Stimulated activated CD4-positive, alpha-beta T cell treated with anti-CD3 and anti-CD28 coated beads, Interleukin-15, amount 100 ng/mL, for 1 hour (primary cell): ENCODE measurements around the gene PI16.
A peak's percentile ranks its signal among the peaks of the same experiment; 100 is the strongest.

Experiments
- DNase-seq, 2 donors: peaks; one replicate each; pipeline ENCODE4 v3.0.0-alpha.2; 2020; ENCODE audit warnings: low read depth in 1 of 2, low spot score in 1 of 2

PI16 gene

DNA sequence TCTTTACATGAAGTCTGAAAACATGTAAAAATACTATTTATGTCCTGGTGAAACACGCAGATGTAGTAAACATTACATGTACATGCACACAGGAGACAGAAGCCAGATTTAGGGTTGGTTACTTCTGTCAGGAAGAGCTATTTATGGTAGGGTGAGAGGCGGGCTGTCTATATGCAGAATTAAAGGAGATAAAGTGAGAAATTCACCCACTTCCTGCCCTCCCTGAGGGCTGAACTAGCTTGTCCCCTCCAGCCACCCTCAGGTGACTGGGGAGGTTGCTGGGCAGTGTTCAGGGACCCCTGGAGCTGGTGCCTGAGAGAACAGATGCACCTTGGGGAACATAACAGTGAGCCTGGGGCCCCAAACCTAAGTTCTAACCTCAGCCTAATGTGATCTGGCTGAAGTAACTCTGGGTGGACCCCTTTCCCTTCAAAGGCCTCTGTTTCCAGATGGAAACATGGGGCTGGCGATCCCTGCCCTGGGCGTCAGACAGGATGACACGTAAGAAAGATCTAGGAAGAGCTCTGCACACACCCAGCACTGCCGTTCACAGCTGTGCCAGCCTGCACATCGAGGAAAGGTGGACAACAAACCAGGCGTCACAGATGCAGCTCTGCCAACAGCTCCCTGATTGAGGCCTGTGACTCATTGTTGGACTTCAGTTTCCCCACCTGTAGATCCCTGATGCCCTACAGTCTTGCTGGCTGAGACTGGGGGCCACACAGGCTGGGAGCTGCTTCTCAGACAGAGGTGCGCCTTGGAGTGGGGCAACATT, 1.3 kb downstream of the PI16 start:
- no peak for DNase-seq

DNA sequence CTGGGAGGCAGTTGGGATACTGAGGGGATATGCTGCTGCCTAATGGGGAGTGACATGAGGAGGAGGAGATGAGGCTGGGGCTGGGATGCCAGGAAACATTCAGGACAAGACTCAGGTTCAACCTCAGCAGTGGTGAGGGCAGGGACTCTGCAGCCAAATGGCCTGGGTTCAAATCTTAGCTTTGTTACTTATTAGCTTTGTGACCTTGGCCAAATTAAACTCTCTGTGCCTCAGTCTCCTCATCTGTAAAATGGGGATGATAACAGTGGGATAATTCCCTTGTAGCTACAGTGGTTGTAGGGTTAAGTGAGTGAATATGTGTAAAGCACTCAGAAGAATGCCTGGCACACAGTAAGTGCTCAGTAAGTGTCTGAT, 1.9 kb downstream of the PI16 start:
- DNase-seq = no peak

DNA sequence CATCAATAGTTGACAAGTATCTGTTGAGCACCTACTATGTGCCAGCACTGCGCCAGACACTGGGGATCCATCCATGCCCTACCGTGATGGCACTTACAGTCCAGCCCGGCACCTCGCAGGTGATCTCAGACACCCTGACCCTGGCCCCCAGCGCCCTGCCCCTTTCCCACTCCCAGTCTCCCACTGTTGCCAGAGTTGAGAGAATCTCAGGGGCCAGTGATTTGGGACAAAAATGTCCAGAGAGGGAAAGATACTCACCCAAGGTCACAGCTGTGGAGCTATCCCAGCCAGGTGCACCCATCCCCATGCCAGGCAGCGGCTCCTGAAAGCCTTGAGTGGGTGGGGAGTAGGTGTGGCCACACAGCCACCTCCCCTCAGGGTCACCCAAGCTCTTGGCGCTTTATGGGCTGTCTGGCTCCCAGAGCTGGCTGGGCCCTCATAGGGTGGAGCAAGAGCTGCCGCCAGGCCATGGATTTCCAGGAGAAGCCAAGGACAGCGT, 3.3 kb downstream of the PI16 start:
- no peak for DNase-seq

DNA sequence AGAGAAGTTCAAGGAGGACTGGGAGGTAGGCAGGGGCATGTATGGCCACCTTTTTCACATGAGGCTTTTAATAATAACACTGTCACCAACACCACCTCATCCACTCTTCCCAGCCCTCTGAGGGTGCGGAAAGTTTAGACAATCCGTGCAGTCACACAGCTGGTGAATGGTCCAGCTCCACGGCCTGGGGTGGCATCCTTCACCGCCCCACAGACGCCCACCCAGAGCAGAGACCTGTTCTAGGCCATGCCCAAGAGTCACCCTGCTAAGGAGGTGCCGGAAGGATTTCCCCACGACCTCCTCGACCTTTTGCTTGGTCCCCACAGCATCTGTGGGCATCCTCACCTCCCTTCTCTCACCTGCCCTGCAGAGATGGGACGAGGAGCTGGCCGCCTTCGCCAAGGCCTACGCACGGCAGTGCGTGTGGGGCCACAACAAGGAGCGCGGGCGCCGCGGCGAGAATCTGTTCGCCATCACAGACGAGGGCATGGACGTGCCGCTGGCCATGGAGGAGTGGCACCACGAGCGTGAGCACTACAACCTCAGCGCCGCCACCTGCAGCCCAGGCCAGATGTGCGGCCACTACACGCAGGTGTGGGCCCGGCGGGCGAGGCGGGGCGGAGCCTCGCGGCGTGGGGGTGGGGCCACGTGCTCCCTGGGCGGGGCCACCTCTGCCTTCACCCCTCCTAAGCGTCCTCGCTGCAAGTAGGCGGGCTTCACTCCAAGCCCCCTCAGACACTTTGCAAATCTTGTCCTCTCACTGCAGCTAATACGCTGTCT, 4.4 kb downstream of the PI16 start:
- DNase-seq = no peak

DNA sequence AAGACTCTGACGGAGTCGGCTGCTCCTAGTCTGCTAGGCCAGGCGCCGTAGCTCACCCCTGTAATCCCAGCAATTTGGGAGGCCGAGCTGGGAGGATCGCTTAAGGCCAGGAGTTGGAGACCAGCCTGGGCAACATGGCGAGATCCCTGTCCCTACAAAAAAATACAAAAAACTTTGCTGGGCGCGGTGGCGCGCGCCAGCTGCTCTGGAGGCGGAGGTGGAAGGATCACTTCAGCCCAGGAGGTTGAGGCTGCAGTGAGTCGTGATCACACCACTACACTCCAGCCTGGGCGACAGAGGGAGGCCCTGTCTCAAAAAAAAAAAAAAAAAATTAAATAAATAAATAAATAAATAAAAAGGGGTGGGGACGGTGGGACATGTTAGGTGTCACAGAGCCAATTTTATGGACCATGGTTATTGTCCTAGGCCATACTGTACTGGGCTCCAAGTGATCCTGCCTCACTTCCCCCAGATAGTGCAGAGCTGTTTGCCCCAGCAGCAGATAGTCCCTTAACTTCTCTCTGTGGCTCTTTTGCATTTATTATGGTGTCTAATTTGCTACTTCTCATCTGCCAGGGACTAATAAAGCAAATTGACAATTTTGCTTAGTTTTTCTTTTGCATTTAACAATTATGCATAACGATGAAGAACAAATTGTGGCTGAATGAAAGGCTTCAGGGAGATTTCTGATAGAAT, 5.2 kb downstream of the PI16 start:
- no peak for DNase-seq

DNA sequence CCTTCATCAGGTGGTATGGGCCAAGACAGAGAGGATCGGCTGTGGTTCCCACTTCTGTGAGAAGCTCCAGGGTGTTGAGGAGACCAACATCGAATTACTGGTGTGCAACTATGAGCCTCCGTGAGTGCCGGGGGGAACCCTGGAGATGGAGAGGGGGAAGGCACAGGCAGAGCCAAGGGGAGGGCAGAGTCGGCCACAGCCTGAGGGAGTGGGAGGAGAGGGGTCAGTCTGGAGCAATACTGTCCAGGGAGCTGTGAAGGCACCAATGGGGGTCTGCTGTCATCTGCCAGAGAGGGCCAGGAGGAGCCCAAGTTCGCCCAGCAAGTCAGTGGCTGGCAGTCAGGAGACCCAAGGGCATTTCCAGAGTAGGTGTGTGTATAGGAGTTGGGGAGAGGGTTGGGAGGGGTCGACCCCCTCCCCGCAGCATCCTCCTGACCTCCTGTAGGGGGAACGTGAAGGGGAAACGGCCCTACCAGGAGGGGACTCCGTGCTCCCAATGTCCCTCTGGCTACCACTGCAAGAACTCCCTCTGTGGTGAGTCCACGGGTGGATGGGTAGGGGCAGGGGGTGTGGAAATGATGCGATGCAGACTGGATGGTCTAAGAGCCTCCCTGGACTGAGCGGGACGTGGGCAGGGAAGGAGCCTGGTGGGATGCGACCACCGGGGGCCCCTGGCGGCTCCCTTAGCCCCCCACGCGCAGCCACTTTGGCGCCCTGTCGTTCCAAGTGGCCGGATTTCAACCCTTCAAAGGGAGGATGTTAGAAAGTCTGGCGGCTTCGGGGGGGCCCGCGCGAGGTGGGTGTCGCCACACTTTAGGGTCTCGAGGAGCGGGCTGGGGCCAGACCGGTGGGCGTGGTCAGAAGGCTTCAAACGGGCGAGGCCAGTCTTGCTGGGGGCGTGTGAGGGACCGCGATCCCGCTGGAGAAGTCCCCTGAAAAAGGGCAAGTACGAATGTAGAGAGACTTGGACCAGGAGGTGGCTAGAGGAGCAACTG, 7.2 kb downstream of the PI16 start:
- DNase-seq = no peak

DNA sequence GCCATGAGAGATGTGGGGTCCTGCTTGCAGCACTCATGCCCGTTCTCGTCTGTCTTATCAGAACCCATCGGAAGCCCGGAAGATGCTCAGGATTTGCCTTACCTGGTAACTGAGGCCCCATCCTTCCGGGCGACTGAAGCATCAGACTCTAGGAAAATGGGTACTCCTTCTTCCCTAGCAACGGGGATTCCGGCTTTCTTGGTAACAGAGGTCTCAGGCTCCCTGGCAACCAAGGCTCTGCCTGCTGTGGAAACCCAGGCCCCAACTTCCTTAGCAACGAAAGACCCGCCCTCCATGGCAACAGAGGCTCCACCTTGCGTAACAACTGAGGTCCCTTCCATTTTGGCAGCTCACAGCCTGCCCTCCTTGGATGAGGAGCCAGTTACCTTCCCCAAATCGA, 8.3 kb downstream of the PI16 start:
- peak; percentile 56 to 71 for DNase-seq

DNA sequence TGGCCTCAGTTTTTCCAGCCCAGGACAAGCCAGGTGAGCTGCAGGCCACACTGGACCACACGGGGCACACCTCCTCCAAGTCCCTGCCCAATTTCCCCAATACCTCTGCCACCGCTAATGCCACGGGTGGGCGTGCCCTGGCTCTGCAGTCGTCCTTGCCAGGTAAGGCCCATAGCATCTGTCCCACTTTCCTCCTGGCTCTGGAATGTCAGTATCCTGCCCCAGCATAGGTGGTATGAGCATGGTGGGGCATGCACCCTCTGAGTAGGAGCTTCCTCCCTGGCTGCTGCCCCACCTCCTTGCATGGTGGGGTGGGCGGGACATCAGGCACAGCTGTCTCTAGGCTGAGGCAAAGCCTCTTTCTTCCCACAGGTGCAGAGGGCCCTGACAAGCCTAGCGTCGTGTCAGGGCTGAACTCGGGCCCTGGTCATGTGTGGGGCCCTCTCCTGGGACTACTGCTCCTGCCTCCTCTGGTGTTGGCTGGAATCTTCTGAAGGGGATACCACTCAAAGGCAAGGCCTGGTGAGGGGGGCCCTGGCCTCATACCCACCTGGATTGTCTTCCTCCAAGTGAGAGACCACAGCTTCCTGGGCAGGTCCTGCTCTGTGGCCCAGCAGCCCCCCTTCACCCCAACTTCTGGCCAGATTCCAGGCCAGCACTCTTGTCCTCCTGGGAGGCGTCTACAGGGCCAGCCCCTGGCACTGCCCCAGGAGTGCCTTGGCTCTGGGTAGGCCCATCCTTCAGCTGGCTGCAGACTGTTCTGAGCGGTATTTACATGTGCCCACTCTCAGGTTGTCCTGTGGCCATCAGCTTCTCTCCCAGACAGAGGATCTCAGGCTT, 9.1 kb downstream of the PI16 start:
- DNase-seq = no peak

DNA sequence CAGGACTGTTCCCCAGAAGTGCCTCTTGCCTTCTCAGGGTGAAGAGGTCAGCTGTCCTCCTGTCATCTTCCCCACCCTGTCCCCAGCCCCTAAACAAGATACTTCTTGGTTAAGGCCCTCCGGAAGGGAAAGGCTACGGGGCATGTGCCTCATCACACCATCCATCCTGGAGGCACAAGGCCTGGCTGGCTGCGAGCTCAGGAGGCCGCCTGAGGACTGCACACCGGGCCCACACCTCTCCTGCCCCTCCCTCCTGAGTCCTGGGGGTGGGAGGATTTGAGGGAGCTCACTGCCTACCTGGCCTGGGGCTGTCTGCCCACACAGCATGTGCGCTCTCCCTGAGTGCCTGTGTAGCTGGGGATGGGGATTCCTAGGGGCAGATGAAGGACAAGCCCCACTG, 9.8 kb downstream of the PI16 start:
- no peak for DNase-seq

DNA sequence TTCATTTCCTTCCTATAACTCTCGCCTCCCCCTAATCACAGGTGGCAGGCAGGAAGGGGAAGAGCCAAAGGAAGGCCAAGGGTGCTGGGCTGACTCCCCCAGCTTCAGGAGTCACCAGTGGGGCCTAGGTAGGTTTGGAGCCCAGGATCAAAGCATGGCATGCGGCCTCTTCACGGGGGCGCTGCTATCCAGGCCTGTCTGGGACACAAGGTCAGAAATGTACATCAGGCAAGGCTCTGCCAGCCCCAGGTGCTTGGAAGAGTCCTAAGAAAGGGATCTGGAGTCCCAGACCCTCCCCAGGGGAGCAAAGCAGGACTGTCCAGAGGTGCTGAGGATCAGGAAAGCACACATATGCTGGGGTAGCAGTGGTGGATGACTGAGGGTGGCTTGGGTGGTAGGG, 10.4 kb downstream of the PI16 start:
- no peak for DNase-seq

DNA sequence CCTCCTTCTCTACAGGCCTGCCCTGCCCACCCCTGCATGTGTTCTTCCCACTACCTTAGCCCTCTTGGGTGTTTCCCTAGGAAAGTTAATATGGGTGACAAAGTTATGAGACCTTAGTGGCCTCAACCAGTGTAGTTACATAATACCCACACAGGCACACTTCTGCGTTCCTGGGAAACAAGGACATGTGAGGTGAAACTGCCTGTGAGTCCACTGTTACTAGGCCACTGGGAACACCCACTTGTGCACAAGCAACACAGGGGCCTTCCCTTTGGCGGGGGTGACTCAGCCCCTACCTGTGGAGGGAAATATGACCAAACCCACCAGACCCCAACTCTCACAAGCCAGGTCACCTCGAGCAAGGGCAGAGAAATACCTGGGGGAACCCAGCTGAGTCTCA, 12.8 kb downstream of the PI16 start:
- no peak for DNase-seq

DNA sequence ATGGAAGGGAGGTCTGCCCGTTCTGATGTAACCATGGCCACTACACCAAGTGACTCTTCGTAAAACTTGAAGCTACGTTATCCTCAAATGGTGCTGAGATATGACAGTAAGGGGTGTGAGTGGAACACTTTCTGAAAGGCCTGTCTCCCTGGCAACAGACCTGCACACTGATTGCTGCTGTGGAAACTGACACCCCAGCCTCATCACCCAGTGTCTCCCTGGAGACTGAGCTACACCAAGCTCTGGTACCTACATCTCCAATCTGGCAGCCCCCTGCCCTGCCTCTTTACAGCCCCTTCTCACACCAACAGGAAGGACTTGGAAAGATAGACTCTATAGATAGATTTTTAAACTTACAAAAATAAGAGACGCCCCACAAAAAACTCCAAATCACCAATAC, 13.2 kb downstream of the PI16 start:
- DNase-seq = no peak

DNA sequence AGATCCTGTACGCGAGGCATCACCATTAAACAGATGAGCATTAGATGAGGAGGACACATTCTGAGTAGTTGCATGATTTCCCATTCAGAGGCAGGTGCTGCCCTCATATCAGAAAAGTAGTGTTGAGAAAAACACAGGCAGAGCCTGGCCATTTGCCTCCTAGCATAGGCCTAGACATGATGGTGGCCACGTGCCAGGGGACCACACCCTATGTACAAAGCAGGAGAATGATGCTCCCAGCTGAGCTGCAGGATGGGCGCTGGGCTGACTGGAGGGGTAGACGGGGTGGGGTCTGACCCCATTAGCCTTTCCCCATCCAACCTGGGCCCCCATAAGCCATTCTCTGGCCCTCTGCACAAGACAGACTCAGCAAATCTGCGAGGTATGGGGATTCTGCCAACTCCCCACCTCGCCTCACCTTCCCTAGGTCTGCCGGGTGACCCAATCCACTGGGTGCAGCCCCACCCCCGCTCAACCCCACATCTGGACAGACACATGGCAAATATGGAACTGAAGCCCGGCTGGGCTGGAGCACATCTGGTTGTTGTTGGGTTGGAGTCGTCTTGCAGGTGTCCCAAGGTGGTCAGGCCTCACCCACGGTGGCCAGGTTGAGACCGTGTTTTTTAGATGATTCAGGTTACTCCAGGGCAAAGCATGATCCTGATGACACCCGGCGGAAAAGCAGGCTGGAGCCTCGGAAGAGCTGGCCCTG, 13.9 kb downstream of the PI16 start:
- DNase-seq = no peak

DNA sequence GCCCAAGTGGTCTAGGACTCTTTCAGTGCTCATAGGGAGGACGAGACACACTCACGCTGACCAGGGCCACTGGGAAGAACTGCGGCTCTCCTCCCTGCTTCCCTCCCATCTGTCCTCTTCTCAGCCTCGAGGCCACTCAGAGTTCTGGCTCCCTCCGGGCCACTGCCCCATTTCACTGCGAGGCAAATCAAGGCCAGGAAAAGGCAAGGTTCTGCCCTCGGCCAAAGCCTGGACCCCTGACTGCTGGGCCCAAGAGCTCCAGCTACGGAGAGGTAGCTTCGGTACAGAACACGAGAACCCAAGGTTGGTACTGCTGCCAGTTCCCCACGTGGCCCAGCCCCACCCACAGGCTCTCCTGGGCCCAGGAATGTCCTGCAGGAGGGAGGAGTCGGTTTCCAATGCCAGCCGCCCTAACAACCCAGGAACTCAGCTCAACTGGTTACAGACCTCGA, 14.7 kb downstream of the PI16 start:
- DNase-seq = no peak

DNA sequence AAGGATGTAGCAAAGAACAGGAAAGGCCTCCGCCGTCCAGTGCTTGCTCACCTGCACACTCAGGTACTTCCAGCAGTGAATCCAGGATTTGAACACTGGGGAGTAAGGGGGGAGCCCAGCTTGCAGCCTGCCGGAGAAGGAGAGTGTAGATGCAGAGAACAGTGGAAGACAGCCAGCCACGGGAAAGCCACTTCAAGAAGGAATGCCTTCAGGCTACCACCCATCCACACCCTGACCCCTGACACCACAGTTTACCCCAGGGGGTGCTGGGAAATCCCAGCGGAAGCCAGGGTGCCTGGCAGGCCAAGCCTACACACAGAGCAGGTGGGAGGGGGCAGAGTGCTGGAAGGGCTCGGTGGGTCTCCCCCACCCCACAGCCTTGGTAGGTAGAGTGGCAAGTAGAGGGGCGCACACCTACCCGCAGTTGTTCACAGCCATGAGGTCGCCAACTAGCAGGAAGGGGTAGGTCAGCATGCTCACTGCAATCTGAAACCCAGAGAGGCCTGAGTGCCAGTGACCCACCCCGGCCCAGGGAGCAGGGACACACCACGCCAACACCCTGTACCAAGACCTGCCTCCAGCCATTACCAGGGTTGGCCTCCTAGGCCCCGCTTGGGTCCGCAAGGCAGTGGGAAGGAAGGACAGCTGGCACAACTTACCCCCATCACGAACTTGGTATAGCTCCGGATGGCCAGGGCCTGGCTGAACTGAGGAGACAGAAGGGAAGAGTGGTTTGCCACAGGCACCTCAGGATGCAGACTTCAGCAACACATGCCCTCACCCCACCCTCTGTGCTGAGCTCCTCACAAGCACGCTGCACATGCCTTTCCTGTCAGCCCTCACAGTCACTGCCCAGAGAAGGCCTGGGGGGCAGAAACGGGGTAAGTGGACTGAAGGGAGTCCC, 15.7 kb downstream of the PI16 start:
- DNase-seq = no peak

DNA sequence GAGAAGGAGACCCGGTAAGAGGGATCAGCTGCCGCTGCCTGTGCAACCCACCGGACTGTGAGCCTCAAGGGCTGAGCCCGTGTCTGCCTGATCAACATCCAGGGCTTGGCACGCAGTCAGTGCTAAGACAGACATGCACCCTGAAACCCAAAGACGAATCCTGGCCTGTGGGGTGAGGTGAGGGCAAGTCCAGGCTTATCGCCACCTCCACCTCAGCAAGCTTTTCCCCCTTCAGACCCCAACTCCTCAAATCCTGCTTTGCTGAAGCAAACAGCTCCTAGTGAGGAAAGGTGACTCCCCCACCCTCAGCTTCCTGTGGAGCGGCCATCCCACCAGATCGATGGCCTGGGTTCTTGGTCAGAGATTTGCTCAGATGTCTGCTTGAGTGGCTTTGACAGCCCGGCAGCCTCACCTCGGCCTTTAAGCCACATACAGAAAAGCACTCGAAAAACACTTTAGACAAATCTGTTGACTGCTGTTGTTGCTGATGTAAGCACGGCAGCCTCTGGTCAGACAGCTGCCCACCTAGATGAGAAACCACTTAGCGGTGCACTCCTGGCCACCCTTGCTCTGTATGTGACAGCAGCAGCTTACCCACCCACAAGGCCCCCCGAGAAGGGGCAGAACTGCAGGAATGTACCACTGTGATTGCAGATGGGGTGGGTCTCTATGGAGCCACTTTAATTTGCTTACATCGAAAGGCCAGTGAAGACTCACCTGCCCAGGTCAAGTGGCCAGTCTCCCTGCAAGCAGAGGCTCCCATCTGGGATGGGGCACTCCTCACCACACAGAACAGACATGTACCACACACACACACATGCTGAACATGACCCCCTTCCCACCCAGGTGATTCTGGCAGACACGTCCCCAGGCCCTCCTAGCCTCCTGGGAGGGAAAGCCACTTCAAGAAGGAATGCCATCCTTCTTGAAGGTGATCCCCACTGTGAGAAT, 16.6 kb downstream of the PI16 start:
- no peak for DNase-seq
